ENCODE results near the gene MXD3.

DNA sequence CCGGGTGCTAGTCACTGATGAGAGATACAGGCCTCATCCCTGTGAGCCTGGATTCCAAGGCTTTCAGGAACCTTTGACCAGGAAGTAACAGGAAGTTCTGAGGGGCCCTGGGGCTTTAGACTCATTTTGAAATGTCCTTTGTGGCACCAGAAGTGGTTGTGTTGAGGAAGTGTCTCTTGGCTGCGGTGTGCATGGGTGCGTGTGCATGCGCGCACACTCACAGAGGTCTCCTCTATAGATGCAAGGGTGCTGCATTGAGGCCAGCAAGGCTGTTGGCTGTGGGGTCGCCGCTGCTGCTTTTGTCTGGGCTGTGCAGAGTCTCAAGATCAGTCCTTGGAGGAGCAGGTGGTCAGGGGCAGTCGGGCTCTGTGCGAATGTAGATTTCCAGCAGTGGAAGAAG is 15.8 kb downstream of the MXD3 start:
- TF ChIP-seq, protein P1, sequence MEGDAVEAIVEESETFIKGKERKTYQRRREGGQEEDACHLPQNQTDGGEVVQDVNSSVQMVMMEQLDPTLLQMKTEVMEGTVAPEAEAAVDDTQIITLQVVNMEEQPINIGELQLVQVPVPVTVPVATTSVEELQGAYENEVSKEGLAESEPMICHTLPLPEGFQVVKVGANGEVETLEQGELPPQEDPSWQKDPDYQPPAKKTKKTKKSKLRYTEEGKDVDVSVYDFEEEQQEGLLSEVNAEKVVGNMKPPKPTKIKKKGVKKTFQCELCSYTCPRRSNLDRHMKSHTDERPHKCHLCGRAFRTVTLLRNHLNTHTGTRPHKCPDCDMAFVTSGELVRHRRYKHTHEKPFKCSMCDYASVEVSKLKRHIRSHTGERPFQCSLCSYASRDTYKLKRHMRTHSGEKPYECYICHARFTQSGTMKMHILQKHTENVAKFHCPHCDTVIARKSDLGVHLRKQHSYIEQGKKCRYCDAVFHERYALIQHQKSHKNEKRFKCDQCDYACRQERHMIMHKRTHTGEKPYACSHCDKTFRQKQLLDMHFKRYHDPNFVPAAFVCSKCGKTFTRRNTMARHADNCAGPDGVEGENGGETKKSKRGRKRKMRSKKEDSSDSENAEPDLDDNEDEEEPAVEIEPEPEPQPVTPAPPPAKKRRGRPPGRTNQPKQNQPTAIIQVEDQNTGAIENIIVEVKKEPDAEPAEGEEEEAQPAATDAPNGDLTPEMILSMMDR (IDR thresholded peaks at IDR 0.05; ENCODE audit: low read length), result no peak
- no peak for TF ChIP-seq EZH2 (IDR thresholded peaks at IDR 0.05; ENCODE audit: borderline replicate concordance, low read length)

All from OCI-LY1 (cell line).